DND-41 (cell line): ENCODE results near the gene ADAM17.

Source experiments
- ATAC-seq: fragments of 200-7000 bp; cut with Tn5 transposase; 3 replicates; pipeline ENCODE4 v1.9.1; 2021; ENCODE audit warnings: low read depth; ENCODE audit not compliant: insufficient read depth
- DNase-seq: peaks from one replicate; pipeline ENCODE4 v3.0.0-alpha.2; 2020
- H2AFZ ChIP-seq: 2 replicates; pipeline ENCODE4 v1.6.0; 2012; ENCODE audit warnings: low read depth, low read length
- H3K27ac ChIP-seq: 2 replicates; pipeline ENCODE4 v1.5.1; 2012; ENCODE audit warnings: low read length, inconsistent platforms
- H3K27me3 ChIP-seq: fragments of 200-600 bp; sonication (generic); 2 replicates; pipeline ENCODE4 v1.6.0; 2012; ENCODE audit warnings: low read length, mild to moderate bottlenecking, inconsistent platforms; ENCODE audit not compliant: insufficient read depth, poor library complexity
- H3K36me3 ChIP-seq: 2 replicates; pipeline ENCODE4 v1.5.1; 2012; ENCODE audit warnings: low read length, inconsistent platforms; ENCODE audit not compliant: insufficient read depth
- H3K4me1 ChIP-seq: 2 replicates; pipeline ENCODE4 v1.5.1; 2012; ENCODE audit warnings: mild to moderate bottlenecking, low read length; ENCODE audit not compliant: insufficient read depth
- H3K4me2 ChIP-seq: 2 replicates; pipeline ENCODE4 v1.6.0; 2012; ENCODE audit warnings: mild to moderate bottlenecking, moderate library complexity, low read length, inconsistent platforms; ENCODE audit not compliant: insufficient read depth
- H3K4me3 ChIP-seq, 2 experiments: fragments of 200-600 bp in 1 of 2; shearing (Covaris generic) in 1 of 2; 2 replicates each; pipeline ENCODE4 v1.5.1; 2012 to 2016; ENCODE audit warnings: inconsistent platforms in 2 of 2, low read length in 2 of 2, mild to moderate bottlenecking in 2 of 2, low read depth in 1 of 2, moderate library complexity in 1 of 2
- H3K79me2 ChIP-seq: 2 replicates; pipeline ENCODE4 v1.6.0; 2012; ENCODE audit warnings: low read length, inconsistent platforms; ENCODE audit not compliant: insufficient read depth
- H3K9ac ChIP-seq: 2 replicates; pipeline ENCODE4 v1.6.0; 2012; ENCODE audit warnings: low read depth, mild to moderate bottlenecking, inconsistent platforms, low read length, moderate library complexity
- H3K9me3 ChIP-seq: 2 replicates; pipeline ENCODE4 v1.5.1; 2012; ENCODE audit warnings: low read length, moderate library complexity, mild to moderate bottlenecking, inconsistent platforms; ENCODE audit not compliant: insufficient read depth, severe bottlenecking
- H4K20me1 ChIP-seq: 2 replicates; pipeline ENCODE4 v1.6.0; 2012; ENCODE audit warnings: low read length; ENCODE audit not compliant: insufficient read depth
- EZH2 ChIP-seq: IDR thresholded peaks from 3 replicates; pipeline ENCODE4 v1.6.1; 2012; ENCODE audit warnings: borderline replicate concordance, low read depth, mild to moderate bottlenecking, moderate library complexity, low read length, inconsistent platforms; ENCODE audit not compliant: severe bottlenecking
- TF ChIP-seq, protein P1 (sequence below): IDR thresholded peaks from 2 replicates; pipeline ENCODE4 v1.5.1; 2012; ENCODE audit warnings: borderline replicate concordance, low read length, moderate library complexity, mild to moderate bottlenecking; ENCODE audit not compliant: poor library complexity, severe bottlenecking; ENCODE audit errors: extremely low read depth

ADAM17 gene

DNA sequence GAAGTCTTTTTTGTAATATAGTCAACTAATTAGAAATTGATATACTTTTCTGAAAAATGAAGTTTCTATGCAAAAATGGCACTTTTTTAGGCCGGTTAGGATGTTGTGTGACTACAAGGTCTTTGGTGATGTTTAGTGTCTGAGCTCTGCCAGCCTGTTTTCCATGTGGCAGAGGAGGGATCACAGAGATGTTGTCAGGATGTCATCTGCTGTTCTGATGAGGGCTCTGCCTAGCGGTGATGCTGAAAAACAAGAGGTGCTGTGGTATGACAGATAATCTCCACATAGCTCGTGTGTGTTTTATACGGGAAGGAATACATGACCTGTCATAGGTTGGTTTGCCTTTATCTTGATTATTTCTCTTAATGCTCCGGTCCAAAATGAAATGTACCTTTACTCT lies 93.3 kb downstream of the ADAM17 start:
- no peak overlapping the region for H3K27ac ChIP-seq
- no peaks in the 10 kb centered on the region for H3K79me2 ChIP-seq
- no peak overlapping the region for H3K4me2 ChIP-seq
- no peaks in the 10 kb centered on the region for H4K20me1 ChIP-seq
- H2AFZ ChIP-seq, result no peak overlapping the region
- H3K4me3 ChIP-seq, result no peak overlapping the region
- TF ChIP-seq EZH2, result no peak
- TF ChIP-seq, protein P1, sequence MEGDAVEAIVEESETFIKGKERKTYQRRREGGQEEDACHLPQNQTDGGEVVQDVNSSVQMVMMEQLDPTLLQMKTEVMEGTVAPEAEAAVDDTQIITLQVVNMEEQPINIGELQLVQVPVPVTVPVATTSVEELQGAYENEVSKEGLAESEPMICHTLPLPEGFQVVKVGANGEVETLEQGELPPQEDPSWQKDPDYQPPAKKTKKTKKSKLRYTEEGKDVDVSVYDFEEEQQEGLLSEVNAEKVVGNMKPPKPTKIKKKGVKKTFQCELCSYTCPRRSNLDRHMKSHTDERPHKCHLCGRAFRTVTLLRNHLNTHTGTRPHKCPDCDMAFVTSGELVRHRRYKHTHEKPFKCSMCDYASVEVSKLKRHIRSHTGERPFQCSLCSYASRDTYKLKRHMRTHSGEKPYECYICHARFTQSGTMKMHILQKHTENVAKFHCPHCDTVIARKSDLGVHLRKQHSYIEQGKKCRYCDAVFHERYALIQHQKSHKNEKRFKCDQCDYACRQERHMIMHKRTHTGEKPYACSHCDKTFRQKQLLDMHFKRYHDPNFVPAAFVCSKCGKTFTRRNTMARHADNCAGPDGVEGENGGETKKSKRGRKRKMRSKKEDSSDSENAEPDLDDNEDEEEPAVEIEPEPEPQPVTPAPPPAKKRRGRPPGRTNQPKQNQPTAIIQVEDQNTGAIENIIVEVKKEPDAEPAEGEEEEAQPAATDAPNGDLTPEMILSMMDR, result no peak
- ATAC-seq (no peak), DNase-seq (no peak)
- no peaks in the 10 kb centered on the region for H3K9me3 ChIP-seq
- no peaks in the 10 kb centered on the region for H3K27me3 ChIP-seq
- H3K9ac ChIP-seq, result no peak overlapping the region
- no peaks in the 10 kb centered on the region for H3K4me1 ChIP-seq
- H3K36me3 ChIP-seq, result peaks cover 76% of the 10 kb centered on the region

DNA sequence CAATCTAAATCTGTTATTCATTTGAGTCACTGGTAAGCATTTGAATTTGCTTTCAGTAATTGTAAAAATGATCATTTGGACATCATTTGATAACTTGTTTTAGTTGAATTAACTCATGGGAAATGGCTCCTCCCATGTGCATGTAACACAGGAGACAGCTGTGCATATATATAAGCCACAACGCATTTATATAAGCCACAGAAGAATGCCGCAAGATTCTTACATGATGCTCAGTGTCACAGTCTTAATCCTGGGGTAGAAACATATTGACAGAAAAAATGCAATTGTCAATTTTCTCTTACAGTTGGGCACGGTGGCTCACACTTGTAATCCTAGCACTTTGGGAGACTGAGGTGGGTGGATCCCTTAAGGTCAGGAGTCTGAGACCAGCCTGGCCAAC lies 94.6 kb downstream of the ADAM17 start:
- no peaks in the 10 kb centered on the region for H3K27me3 ChIP-seq
- ATAC-seq, result no peak
- H3K27ac ChIP-seq, result no peak overlapping the region
- TF ChIP-seq, protein P1, result no peak
- TF ChIP-seq EZH2, result no peak
- H3K4me1 ChIP-seq, result no peaks in the 10 kb centered on the region
- H3K9ac ChIP-seq, result no peak overlapping the region
- peaks cover 77% of the 10 kb centered on the region for H3K36me3 ChIP-seq
- H2AFZ ChIP-seq, result no peak overlapping the region
- no peak overlapping the region for H3K4me2 ChIP-seq
- no peak overlapping the region for H3K4me3 ChIP-seq
- H3K79me2 ChIP-seq, result no peaks in the 10 kb centered on the region
- DNase-seq, result no peak
- H3K9me3 ChIP-seq, result no peaks in the 10 kb centered on the region
- H4K20me1 ChIP-seq, result no peaks in the 10 kb centered on the region

DNA sequence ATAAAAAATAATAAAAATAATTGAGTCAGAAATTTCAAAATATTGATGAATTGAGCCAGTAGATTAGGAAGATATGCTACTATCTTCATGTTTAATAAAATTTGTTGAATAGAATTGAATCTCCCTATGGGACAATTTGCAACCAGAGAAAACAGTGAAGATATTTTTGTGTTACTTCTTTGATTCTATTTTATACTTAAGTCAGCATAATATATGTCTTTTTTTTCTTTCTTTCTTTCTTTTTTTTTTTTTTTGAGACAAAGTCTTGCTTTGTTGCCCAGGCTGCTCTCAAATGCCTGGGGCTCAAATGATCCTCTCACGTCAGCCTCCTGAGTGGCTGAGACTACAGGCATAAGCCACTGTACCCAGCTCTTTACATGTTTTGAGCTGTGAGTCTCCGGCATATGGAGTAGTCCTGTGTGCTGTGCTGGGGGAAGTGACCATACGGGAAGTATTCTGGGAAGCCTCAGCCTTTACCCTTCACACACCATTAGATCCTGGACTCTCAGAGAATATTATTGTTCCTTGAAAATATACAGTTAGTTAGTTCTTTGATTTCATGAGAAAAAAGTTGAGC lies 95.1 kb downstream of the ADAM17 start:
- no peaks in the 10 kb centered on the region for H4K20me1 ChIP-seq
- H3K4me2 ChIP-seq, result no peak overlapping the region
- H3K79me2 ChIP-seq, result no peaks in the 10 kb centered on the region
- H3K27ac ChIP-seq, result no peak overlapping the region
- H3K9me3 ChIP-seq, result no peaks in the 10 kb centered on the region
- H3K27me3 ChIP-seq, result no peaks in the 10 kb centered on the region
- TF ChIP-seq, protein P1, result no peak
- TF ChIP-seq EZH2, result no peak
- H3K4me1 ChIP-seq, result no peaks in the 10 kb centered on the region
- H2AFZ ChIP-seq, result no peak overlapping the region
- no peak overlapping the region for H3K9ac ChIP-seq
- no peak for DNase-seq
- no peak overlapping the region for H3K4me3 ChIP-seq
- peaks cover 75% of the 10 kb centered on the region for H3K36me3 ChIP-seq
- no peak for ATAC-seq

DNA sequence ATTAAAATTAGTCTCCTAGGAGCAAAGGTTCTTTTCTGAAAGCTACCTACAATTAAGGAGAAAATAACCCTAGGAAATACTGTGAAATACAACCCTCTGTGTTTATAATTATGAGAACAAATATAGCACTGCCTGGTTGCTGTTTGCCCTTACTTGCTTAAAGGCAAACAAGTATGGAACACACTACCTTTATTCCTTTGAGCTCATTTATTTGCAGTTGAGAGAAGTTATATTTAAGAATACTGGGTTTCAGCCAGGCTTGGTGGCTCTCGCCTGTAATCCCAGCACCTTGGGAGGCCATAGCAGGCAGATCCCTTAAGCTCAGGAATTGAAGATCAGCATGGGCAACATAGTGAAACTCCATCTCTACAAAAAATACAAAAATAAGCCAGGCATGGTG lies 104.4 kb downstream of the ADAM17 start:
- TF ChIP-seq EZH2, result no peak
- TF ChIP-seq, protein P1, result no peak
- peaks cover 78% of the 10 kb centered on the region for H3K36me3 ChIP-seq
- no peaks in the 10 kb centered on the region for H3K79me2 ChIP-seq
- H3K4me2 ChIP-seq, result no peak overlapping the region
- no peaks in the 10 kb centered on the region for H4K20me1 ChIP-seq
- no peaks in the 10 kb centered on the region for H3K27me3 ChIP-seq
- DNase-seq, result no peak
- H2AFZ ChIP-seq, result no peak overlapping the region
- no peaks in the 10 kb centered on the region for H3K4me1 ChIP-seq
- no peaks in the 10 kb centered on the region for H3K9me3 ChIP-seq
- H3K9ac ChIP-seq, result no peak overlapping the region
- no peak overlapping the region for H3K4me3 ChIP-seq
- ATAC-seq, result no peak
- no peak overlapping the region for H3K27ac ChIP-seq
